ENCODE results near the gene NT5C.
"Not testable (repeated sequence)": the region's sequence is repeated elsewhere in the genome, so short reads cannot be mapped to it uniquely, and the experiment has no call there.

The NT5C gene

DNA sequence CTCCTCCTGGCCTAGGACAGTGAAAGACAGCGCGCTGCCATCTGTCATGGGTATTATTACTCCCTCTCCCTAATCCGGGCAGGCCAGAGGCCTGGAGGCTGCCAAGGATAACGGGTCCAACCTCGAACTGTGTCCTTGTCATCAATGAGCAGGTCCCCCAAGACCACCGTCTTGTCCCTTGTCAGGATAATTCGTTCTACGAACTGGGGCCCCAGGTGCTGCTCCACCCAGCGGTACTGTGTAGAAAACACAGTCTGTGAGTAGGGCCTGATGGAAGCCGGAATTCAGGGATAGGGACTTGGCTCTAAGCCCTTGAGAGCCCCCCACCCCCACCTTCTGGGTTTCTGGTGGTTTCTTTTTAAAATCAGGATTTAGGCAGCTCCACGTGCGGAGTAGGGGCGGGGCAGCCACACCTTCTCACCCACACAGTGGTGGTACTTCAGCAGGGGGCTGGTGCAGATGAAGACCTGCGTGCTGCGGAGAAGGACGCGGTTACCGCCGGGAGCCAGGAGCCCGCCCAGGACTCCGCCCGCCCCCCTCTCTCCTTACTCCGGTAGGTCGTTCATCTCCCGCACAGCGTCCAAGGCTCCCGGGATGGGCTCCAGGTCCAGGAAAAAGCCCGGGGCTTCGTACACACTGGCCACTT, 787 bp downstream of the NT5C start:
- TF ChIP-seq, protein P1, sequence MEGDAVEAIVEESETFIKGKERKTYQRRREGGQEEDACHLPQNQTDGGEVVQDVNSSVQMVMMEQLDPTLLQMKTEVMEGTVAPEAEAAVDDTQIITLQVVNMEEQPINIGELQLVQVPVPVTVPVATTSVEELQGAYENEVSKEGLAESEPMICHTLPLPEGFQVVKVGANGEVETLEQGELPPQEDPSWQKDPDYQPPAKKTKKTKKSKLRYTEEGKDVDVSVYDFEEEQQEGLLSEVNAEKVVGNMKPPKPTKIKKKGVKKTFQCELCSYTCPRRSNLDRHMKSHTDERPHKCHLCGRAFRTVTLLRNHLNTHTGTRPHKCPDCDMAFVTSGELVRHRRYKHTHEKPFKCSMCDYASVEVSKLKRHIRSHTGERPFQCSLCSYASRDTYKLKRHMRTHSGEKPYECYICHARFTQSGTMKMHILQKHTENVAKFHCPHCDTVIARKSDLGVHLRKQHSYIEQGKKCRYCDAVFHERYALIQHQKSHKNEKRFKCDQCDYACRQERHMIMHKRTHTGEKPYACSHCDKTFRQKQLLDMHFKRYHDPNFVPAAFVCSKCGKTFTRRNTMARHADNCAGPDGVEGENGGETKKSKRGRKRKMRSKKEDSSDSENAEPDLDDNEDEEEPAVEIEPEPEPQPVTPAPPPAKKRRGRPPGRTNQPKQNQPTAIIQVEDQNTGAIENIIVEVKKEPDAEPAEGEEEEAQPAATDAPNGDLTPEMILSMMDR (IDR thresholded peaks at IDR 0.05; ENCODE audit: insufficient read depth, low read length, poor library complexity, severe bottlenecking): peak; percentile 69
- H3K36me3 ChIP-seq (ENCODE audit: control insufficient read depth, insufficient read depth, low read length): peaks cover 16% of the 10 kb centered on the region
- peak; percentile 62 for DNase-seq (ENCODE audit: extremely low read depth, insufficient read length)
- H3K4me3 ChIP-seq (replicated peaks; ENCODE audit: low read depth, low read length): peak overlapping the region; percentile 87
- no peaks in the 10 kb centered on the region for H3K27me3 ChIP-seq (replicated peaks; ENCODE audit: control insufficient read depth, insufficient read depth, low read length)

DNA sequence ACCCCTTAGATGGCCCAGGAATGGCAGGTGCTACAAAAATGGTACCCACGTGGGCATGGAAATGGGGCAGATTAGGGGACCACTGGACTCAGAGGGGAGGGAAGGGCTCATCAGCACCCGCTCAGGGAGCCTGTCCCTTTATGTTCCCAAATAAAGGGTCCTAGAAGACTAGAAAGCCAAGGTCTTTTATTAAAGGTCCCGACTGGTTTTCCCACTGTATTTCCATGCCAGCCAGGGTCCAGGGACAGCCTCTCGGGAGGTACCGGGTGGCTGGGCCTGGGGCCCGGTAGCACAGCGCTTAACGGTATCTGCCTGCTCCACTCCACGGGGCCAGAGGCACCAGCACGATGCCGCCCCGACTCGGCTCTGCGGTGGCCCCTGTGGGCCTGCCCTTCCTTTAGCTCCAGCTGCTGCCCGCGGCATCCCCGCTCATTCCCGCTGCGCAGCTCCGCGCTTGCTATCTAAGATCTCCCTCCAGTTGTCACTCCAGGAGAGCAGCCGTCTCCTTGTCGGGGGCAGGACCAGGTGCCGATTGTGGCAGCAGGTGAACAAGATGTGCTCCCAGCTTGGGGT, 1.4 kb downstream of the NT5C start:
- Histone ChIP-seq H3K36me3 (ENCODE audit: control insufficient read depth, insufficient read depth, low read length) (peaks cover 12% of the 10 kb centered on the region), H3K27me3 (replicated peaks; ENCODE audit: control insufficient read depth, insufficient read depth, low read length) (no peaks in the 10 kb centered on the region), H3K4me3 (replicated peaks; ENCODE audit: low read depth, low read length) (peak overlapping the region; percentile 87)
- DNase-seq (ENCODE audit: extremely low read depth, insufficient read length): no peak
- TF ChIP-seq, protein P1 (IDR thresholded peaks at IDR 0.05; ENCODE audit: insufficient read depth, low read length, poor library complexity, severe bottlenecking): no peak

DNA sequence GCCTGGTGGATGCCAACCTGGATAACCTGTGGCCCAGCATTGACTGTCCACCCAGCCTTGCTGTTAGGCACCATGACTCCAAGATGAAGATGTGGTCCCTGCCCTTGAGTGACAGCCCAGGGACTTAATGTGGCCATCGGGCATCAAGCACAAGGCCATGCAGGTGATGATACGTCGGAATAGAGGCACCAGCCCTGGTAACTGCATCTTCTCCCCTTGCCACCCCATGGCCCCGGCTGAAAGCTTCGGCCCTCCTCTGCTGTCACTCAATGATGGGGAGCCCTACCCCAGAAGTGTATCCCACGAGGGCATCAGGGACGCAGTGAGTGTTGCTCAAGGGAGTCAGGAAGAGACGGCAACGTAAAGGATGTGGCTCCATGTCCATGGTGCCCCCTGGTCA, 2.0 kb downstream of the NT5C start:
- no peaks in the 10 kb centered on the region for H3K27me3 ChIP-seq (replicated peaks; ENCODE audit: control insufficient read depth, insufficient read depth, low read length)
- H3K36me3 ChIP-seq (ENCODE audit: control insufficient read depth, insufficient read depth, low read length): peaks cover 11% of the 10 kb centered on the region
- no peak overlapping the region for H3K4me3 ChIP-seq (replicated peaks; ENCODE audit: low read depth, low read length)
- DNase-seq (ENCODE audit: extremely low read depth, insufficient read length): no peak
- TF ChIP-seq, protein P1 (IDR thresholded peaks at IDR 0.05; ENCODE audit: insufficient read depth, low read length, poor library complexity, severe bottlenecking): no peak

DNA sequence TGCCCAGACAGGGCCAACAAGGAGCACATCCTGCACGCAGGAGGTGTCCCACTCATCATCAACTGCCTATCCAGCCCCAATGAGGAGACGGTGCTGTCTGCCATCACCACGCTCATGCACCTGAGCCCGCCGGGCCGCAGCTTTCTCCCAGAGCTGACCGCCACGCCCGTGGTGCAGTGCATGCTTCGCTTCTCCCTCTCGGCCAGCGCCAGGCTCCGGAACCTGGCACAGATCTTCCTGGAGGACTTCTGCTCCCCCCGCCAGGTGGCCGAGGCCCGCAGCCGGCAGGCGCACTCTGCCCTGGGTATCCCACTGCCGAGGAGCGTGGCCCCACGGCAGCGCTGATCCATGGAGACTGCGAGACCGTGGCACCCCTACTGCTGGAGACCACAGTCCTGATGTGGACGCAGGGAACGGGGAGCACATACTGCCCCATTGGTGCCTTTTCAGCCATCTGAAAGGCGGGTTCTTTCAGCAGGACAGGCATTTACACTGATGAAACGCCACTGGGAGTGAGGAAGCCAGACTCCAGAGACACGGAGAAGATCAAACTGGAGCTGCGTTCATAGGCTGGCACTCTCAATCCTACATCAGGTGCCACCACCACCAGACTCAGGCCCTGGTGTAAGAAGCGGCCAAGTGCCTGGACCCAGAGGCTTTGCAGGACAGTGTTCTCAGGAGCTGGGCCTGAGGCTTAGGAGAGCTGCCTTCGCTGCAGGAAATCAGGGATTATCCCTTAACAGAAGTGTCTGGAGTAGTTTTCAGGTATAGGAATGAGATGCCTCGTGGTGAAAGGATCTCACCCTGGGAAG, 2.6 kb downstream of the NT5C start:
- no peak for DNase-seq (ENCODE audit: extremely low read depth, insufficient read length)
- H3K36me3 ChIP-seq (ENCODE audit: control insufficient read depth, insufficient read depth, low read length): peaks cover 11% of the 10 kb centered on the region
- no peaks in the 10 kb centered on the region for H3K27me3 ChIP-seq (replicated peaks; ENCODE audit: control insufficient read depth, insufficient read depth, low read length)
- no peak overlapping the region for H3K4me3 ChIP-seq (replicated peaks; ENCODE audit: low read depth, low read length)
- TF ChIP-seq, protein P1 (IDR thresholded peaks at IDR 0.05; ENCODE audit: insufficient read depth, low read length, poor library complexity, severe bottlenecking): no peak

DNA sequence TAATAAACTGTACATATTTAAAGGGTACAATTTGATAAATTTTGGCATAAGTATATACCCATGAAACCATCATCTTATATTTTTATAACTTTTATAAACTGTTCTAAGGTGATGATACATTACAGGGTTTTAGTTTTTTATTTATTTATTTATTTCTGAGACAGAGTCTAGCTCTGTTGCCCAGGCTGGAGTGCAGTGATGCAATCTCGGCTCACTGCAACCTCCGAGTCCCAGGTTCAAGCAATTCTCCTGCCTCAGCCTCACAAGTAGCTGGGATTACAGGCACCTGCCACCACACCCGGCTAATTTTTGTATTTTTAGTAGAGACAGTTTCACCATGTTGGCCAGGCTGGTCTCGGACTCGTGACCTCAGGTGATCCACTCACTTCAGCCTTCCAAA, 3.6 kb downstream of the NT5C start:
- H3K27me3 ChIP-seq (replicated peaks; ENCODE audit: control insufficient read depth, insufficient read depth, low read length); H3K4me3 ChIP-seq (replicated peaks; ENCODE audit: low read depth, low read length); DNase-seq (ENCODE audit: extremely low read depth, insufficient read length): not testable (repeated sequence)
- peaks cover 11% of the 10 kb centered on the region for H3K36me3 ChIP-seq (ENCODE audit: control insufficient read depth, insufficient read depth, low read length)

DNA sequence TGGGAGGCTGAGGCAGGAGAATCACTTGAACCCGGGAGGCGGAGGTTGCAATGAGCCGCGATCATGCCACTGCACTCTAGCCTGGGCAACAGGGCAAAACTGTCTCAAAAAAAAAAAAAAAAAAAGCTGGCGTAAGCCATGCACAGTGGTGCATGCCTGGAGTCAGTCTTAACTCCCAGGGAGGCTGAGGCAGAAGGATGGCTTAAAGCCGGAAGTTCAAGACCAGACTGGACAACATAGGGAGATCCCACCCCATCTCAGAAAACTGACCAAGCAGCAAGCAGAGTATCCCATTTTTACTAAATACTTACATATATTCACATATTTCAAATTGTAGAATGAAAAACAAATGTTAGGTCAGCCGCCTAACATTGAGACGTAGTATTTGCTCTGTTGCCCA, 4.6 kb downstream of the NT5C start:
- DNase-seq (ENCODE audit: extremely low read depth, insufficient read length): no peak
- H3K27me3 ChIP-seq (replicated peaks; ENCODE audit: control insufficient read depth, insufficient read depth, low read length): no peaks in the 10 kb centered on the region
- TF ChIP-seq, protein P1 (IDR thresholded peaks at IDR 0.05; ENCODE audit: insufficient read depth, low read length, poor library complexity, severe bottlenecking): no peak
- no peak overlapping the region for H3K4me3 ChIP-seq (replicated peaks; ENCODE audit: low read depth, low read length)
- H3K36me3 ChIP-seq (ENCODE audit: control insufficient read depth, insufficient read depth, low read length): peaks cover 11% of the 10 kb centered on the region
